Progenitor cell of endocrine pancreas (in vitro differentiated cells): ENCODE data around the gene CRYBG2. TPM values are rescaled to one million over a fixed set of nuclear protein-coding genes. Genes with fewer than 3 reads are reported as not detected.
"Not testable (repeated sequence)": the region's sequence is repeated elsewhere in the genome, so short reads cannot be mapped to it uniquely, and the experiment has no call there.

Experiments used
- DNase-seq: peaks from one replicate; pipeline ENCODE4 v3.0.0; 2021; ENCODE audit warnings: low spot score; ENCODE audit not compliant: unreplicated experiment
- H3K27ac Mint-ChIP-seq: 2 replicates; pipeline ENCODE4 v1.8.0; 2021; ENCODE audit warnings: mild to moderate bottlenecking, moderate library complexity, mixed read lengths
- H3K27me3 Mint-ChIP-seq: 2 replicates; pipeline ENCODE4 v1.8.0; 2021; ENCODE audit warnings: mixed read lengths
- H3K36me3 Mint-ChIP-seq: 2 replicates; pipeline ENCODE4 v1.8.0; 2022; ENCODE audit warnings: mixed read lengths; ENCODE audit not compliant: insufficient read depth
- H3K4me1 Mint-ChIP-seq: 2 replicates; pipeline ENCODE4 v1.8.0; 2021; ENCODE audit warnings: low read depth, mixed read lengths
- H3K4me3 Mint-ChIP-seq: 2 replicates; pipeline ENCODE4 v1.8.0; 2021; ENCODE audit warnings: low read depth, mild to moderate bottlenecking, moderate library complexity, mixed read lengths
- H3K9me3 Mint-ChIP-seq: 2 replicates; pipeline ENCODE4 v1.8.0; 2021; ENCODE audit warnings: low read depth, mixed read lengths
- total RNA-seq: library from RNA; stranded (reverse); gene quantifications from 2 replicates; pipeline ENCODE4 v1.2.1, GENCODE V29; 2021
- TF ChIP-seq, protein P1 (sequence below): fragments of 200-600 bp; sonication (generic); IDR thresholded peaks from one replicate; pipeline ENCODE4 v1.5.0; 2021; ENCODE audit warnings: antibody characterized with exemption, mild to moderate bottlenecking; ENCODE audit not compliant: unreplicated experiment

The CRYBG2 gene
- total RNA-seq, 1 donor from 2014 or later, result 13.8 TPM

GRCh38 chr1:26297791-26298124 is 56.2 kb downstream of the CRYBG2 start:
- Mint-ChIP-seq H3K9me3 (no peaks in the 10 kb centered on the region), H3K36me3 (peaks cover 4% of the 10 kb centered on the region), H3K4me1 (no peaks in the 10 kb centered on the region), H3K27ac (no peak overlapping the region), H3K4me3 (no peak overlapping the region), H3K27me3 (no peaks in the 10 kb centered on the region)
- no peak for DNase-seq
- TF ChIP-seq, protein P1, sequence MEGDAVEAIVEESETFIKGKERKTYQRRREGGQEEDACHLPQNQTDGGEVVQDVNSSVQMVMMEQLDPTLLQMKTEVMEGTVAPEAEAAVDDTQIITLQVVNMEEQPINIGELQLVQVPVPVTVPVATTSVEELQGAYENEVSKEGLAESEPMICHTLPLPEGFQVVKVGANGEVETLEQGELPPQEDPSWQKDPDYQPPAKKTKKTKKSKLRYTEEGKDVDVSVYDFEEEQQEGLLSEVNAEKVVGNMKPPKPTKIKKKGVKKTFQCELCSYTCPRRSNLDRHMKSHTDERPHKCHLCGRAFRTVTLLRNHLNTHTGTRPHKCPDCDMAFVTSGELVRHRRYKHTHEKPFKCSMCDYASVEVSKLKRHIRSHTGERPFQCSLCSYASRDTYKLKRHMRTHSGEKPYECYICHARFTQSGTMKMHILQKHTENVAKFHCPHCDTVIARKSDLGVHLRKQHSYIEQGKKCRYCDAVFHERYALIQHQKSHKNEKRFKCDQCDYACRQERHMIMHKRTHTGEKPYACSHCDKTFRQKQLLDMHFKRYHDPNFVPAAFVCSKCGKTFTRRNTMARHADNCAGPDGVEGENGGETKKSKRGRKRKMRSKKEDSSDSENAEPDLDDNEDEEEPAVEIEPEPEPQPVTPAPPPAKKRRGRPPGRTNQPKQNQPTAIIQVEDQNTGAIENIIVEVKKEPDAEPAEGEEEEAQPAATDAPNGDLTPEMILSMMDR, result no peak

DNA sequence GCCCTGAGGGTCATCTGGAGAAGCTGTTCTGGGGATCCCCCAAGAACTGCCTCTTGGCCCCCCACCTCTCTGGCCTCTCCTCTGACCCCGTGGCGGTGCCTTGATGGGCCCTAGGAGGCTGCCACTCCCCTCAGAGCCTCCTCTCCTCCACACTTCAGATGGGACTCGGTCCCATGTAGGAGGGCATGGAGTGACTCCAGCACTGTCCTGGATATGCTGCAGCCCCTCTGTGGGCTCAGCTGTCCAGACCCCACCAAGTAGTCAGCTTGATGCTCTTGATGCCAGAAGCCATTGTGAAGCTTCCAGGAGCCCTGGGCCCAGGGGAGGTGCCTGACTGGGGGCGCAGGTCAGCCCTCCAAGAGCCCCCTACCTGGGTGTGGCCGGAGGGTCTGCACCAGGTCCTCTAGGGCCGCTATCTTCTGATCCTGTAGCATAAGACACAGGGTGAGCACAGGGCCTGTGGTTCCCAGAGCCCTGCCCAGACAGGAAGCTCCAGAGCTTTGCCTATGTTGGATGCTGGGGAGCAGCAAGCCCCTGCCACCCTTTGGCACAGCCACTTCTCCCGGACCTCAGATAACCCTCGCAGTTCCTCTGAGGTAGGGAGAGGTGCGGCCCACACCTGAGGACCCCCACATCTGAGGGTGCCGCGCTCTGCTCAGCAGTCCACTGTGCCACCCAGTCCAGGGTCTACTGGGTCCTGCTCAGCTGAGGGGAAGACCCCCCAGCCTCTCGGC is 56.7 kb downstream of the CRYBG2 start:
- peaks cover 4% of the 10 kb centered on the region for H3K36me3 Mint-ChIP-seq

GRCh38 chr1:26296340-26297056 is 57.4 kb downstream of the CRYBG2 start:
- H3K9me3 Mint-ChIP-seq, result no peaks in the 10 kb centered on the region
- no peaks in the 10 kb centered on the region for H3K27me3 Mint-ChIP-seq
- no peaks in the 10 kb centered on the region for H3K4me1 Mint-ChIP-seq
- DNase-seq, result no peak
- peaks cover 4% of the 10 kb centered on the region for H3K36me3 Mint-ChIP-seq
- H3K27ac Mint-ChIP-seq, result no peak overlapping the region
- no peak overlapping the region for H3K4me3 Mint-ChIP-seq
- TF ChIP-seq, protein P1, result no peak

More for the DNA sequence above, 56.7 kb downstream of the CRYBG2 start:
- TF ChIP-seq, protein P1, result no peak
- Mint-ChIP-seq H3K4me1 (no peaks in the 10 kb centered on the region), H3K4me3 (no peak overlapping the region), H3K27ac (no peak overlapping the region), H3K27me3 (no peaks in the 10 kb centered on the region), H3K9me3 (no peaks in the 10 kb centered on the region)
- DNase-seq, result no peak

DNA sequence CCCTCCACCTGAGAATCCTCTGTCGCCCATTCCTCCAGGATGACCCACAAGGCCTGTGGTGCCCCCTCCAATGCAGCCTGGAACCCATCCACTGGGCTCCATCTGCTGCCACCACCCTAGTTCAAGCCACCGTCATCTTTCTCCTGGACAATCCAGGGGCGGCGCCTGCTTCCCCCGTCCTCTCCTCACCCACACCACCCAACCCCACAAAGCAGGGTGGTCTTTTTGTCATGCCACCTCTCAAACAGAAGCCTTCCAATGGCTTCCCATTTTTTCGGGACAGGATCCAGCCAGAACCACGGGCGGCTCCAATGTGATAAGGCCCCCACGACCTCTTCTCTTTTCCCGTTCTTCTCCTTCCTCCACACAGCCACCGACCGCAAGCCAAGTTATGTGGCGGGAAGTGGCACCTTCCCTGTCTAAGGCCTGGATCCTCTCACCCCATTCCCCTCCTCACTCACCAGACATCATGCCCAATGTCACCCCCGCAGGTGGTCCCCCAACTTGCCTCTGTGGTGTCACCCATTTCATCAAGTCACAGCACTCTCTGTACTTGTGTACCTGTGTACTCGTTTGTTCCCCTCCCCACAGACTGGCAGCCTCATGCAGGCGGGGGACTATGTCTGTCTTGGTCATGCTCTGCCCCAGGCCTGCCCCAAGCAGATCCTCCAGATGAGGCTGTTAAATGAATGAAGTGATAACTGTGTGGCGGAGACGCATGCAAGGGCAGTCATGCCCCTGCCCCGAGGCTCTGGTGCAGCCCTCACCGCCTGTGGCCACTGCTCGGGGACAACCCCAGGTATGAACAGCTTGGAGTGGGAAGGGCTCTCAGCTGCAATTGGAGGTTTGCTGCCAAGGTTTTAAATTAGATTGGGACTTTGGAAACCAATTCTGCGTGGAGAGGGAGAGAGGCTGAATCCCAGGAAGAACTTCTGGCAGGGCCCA is 58.5 kb downstream of the CRYBG2 start:
- no peak overlapping the region for H3K4me3 Mint-ChIP-seq
- H3K27me3 Mint-ChIP-seq, result no peaks in the 10 kb centered on the region
- H3K27ac Mint-ChIP-seq, result no peak overlapping the region
- peaks cover 4% of the 10 kb centered on the region for H3K36me3 Mint-ChIP-seq
- DNase-seq, result no peak
- H3K4me1 Mint-ChIP-seq, result no peaks in the 10 kb centered on the region
- H3K9me3 Mint-ChIP-seq, result no peaks in the 10 kb centered on the region
- TF ChIP-seq, protein P1, result no peak

DNA sequence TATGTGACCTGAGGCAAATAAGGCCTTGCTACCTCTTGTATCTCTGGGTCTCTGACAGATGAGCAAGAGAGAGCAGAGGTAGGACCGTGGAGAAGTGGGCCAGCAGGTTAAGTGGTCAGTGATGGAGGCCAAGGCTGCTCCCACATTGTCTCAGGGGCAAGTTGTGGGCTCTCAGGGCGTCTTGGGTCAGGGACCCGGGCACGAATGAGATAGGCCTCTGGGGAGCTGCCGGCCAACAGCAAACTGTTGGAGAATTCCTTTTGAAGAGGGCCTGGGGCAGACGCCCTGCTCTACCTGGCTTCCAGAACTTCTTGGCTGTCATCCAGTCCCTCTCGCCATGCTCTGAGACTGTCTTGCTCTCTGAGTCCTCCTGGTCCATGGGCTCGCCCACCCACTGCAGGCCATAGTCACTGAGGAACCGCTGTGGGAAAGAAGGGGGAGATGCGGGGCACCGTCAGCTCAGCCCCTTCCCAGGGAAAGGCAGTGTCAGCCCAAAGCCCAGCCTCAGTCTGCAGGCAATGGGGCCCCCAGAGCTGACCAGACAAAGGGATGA is 59.9 kb downstream of the CRYBG2 start:
- no peaks in the 10 kb centered on the region for H3K4me1 Mint-ChIP-seq
- DNase-seq, result no peak
- no peak overlapping the region for H3K27ac Mint-ChIP-seq
- peaks cover 4% of the 10 kb centered on the region for H3K36me3 Mint-ChIP-seq
- H3K27me3 Mint-ChIP-seq, result no peaks in the 10 kb centered on the region
- no peak overlapping the region for H3K4me3 Mint-ChIP-seq
- TF ChIP-seq, protein P1, result no peak
- no peaks in the 10 kb centered on the region for H3K9me3 Mint-ChIP-seq

DNA sequence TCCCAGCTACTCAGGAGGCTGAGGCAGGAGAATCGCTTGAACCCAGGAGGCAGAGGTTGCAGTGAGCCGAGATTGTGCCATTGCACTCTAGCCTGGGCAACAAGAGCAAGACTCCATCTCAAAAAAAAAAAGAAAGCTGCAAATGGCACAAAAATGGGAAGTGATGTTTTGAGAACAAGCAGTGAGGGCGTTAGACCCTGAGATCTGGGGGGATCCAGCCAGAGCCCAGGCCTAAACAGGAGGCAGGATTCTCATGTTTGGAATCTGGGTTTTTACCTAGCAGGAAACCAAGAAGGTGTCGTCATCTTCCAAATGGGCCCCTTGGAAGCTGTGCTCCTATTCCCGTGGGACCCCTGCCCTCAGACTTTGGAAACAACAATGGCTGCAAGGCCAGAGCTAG is 61.2 kb downstream of the CRYBG2 start:
- not testable (repeated sequence) for H3K4me3 Mint-ChIP-seq, H3K27me3 Mint-ChIP-seq, H3K4me1 Mint-ChIP-seq, DNase-seq, H3K27ac Mint-ChIP-seq, H3K36me3 Mint-ChIP-seq, H3K9me3 Mint-ChIP-seq
